SU-DHL-6 (cell line): Measurements from ENCODE around the gene OSBPL6.

Source experiments
- EZH2phosphoT487 ChIP-seq: fragments of 200-600 bp; sonication (generic), shearing (Covaris generic); conservative IDR thresholded peaks from 2 replicates; pipeline ENCODE4 v1.6.1; 2018; ENCODE audit warnings: mild to moderate bottlenecking, antibody characterized with exemption, low read length, moderate library complexity, mixed read lengths
- TF ChIP-seq, protein P1 (sequence below): fragments of 200-600 bp; sonication (generic); IDR thresholded peaks from one replicate; pipeline ENCODE4 v1.5.1; 2017; ENCODE audit warnings: antibody characterized with exemption, mild to moderate bottlenecking, low read length, moderate library complexity; ENCODE audit not compliant: insufficient read depth, poor library complexity, severe bottlenecking

DNA sequence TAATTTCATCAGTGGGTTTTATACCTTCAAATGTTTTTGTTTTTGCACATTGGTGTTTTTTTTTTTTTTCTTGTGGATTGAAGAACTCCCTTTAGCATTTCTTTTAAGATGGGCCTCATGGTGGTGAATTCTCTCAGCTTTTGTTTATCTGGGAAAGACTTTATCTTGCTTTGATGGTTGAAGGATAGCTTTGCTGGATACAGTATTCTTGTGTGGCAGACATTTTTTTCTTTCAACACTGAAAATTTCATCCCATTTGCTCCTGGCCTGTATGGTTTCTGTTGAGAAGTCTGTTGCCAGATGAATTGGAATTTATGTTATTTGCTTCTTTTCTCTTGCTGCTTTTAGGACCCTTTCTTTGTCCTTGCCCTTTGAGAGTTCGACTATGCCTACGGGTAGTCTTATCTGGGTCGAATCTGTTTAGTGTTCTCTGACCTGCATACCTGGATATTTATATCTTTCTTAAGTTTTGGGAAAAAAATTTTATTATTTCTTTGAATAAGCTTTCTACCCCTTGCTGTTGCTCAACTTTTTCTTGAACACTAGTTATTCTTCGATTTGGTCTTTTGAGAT lies 231.0 kb downstream of the OSBPL6 start:
- TF ChIP-seq, protein P1, sequence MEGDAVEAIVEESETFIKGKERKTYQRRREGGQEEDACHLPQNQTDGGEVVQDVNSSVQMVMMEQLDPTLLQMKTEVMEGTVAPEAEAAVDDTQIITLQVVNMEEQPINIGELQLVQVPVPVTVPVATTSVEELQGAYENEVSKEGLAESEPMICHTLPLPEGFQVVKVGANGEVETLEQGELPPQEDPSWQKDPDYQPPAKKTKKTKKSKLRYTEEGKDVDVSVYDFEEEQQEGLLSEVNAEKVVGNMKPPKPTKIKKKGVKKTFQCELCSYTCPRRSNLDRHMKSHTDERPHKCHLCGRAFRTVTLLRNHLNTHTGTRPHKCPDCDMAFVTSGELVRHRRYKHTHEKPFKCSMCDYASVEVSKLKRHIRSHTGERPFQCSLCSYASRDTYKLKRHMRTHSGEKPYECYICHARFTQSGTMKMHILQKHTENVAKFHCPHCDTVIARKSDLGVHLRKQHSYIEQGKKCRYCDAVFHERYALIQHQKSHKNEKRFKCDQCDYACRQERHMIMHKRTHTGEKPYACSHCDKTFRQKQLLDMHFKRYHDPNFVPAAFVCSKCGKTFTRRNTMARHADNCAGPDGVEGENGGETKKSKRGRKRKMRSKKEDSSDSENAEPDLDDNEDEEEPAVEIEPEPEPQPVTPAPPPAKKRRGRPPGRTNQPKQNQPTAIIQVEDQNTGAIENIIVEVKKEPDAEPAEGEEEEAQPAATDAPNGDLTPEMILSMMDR: no peak
- TF ChIP-seq EZH2phosphoT487: no peak
